Posterior vena cava (tissue), 2 donors: ENCODE data around the gene RAB20. TPM values are rescaled to one million over a fixed set of nuclear protein-coding genes. Genes with fewer than 3 reads are reported as not detected.

Source experiments
- DNase-seq: peaks from one replicate; pipeline ENCODE4 v3.0.0-alpha.2; 2020; ENCODE audit warnings: low spot score
- intact Hi-C, 2 donors: fragments of 100-400 bp; cut with DNase I; formaldehyde crosslinking; loops; one replicate each; pipeline versions ENCODE4 v1.14.1 to v1.14.2; 2022 to 2023
- total RNA-seq, 2 donors: library from RNA; stranded (reverse); fragmentation: NEBNext Ultra II Directional; extraction: Animal tissue kit (Norgen Biotek cat#: 25700); gene quantifications; one replicate each; pipeline ENCODE4 v1.2.1, GENCODE V29; 2021
- donor health status: DM: yes; HTN: yes; CAD: no.
- donor health status: DM: yes; HTN: yes; CAD: no.

The RAB20 gene
- total RNA-seq, 2 donors from 2014 or later: 8.5 to 11.9 TPM

GRCh38 chr13:110559429-110559943 is 2.0 kb downstream of the RAB20 start:
- intact Hi-C loops: no loop called here
- peak; percentile 82 for DNase-seq

- DNase-seq: peak; percentile 74
- intact Hi-C loops: no loop called here
Measured at GRCh38 chr13:110557610-110558305, 3.8 kb downstream of the RAB20 start.

GRCh38 chr13:110557082-110557481 is 4.4 kb downstream of the RAB20 start:
- DNase-seq: no peak
- intact Hi-C loops: no loop called here

DNA sequence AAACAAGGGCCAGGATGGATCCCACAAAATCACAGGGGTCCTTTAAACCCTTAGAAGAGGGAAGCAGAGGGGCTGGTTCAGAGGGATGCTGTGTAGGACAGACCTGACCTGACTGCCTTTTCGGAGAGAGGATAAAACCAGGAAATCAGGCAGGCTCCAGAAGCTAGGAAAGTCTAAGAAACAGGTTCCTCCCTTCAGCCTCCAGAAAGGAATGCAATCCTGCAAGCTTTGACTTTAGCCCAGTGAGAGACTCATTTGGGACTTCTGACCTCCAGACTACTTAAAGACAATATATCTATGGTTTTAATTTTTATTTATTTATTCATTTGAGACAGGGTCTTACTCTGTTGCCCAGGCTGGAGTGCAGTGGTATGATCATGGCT is 5.3 kb downstream of the RAB20 start:
- DNase-seq: no peak
- intact Hi-C loops: no loop called here

DNA sequence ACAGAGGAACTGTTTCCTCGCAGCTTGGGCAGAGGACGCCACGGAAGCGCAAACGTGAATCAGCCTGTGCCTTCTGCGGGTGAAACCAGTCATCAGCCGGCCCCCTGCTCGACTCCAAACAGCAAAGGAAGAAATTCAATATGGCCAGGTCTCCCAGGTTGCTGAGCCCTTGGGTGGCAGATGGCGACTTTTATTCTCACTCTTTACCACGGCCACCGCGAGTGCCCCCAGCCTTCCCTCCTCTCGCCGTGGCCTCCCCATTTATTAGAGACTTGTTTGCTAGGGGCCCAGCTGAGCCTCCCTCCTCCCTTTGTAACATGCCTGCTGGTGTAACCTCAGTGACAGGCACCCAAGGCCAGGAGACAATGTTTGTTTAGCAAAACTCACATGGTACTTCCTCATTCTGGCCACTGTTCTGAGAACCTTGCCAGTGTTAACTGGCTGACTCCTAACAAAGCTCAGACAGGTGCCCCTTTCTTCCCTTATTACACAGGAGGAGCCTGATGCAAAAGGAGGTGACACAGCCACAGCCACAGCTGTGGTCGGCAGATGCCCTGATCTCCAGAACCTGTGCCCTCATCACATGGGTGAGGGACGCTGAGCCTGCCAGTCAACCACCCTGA is 5.8 kb downstream of the RAB20 start:
- no peak for DNase-seq
- intact Hi-C loops: no loop called here

DNA sequence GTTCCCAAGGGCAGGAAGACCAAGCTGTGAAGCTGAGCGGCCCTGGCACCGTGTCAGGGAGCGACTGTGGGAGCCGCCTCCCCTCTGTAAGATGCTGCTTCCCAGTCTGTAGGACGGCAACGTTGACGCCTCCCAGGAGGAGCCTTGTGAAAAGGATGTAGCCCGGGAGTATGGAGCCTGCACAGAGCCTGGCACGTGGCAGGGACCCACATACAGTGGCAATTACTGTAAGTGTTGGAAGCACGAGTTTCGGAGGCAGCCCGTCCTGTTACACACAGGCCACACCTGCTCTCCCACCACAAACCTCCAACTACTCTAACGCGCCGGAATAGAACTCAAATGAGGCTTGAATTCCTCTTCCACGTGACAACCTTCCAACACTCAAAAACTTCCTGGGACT is 6.6 kb downstream of the RAB20 start:
- no peak for DNase-seq

GRCh38 chr13:110554227-110554836 is 7.2 kb downstream of the RAB20 start:
- DNase-seq: no peak
- intact Hi-C loops: no loop called here

More for the DNA sequence above, 6.6 kb downstream of the RAB20 start:
- intact Hi-C loops: no loop called here

GRCh38 chr13:110553417-110553816 is 8.1 kb downstream of the RAB20 start:
- DNase-seq: no peak
- intact Hi-C loops: no loop called here

- no peak for DNase-seq
- intact Hi-C loops: no loop called here
Measured at GRCh38 chr13:110552767-110553166, 8.8 kb downstream of the RAB20 start.

GRCh38 chr13:110551284-110551683 is 10.2 kb downstream of the RAB20 start:
- intact Hi-C loops: no loop called here
- peak; percentile 31 for DNase-seq

GRCh38 chr13:110549795-110550160 is 11.7 kb downstream of the RAB20 start:
- DNase-seq: peak; percentile 73
- intact Hi-C loops: no loop called here

- DNase-seq: no peak
- intact Hi-C loops: no loop called here
Measured at GRCh38 chr13:110548891-110549794, 12.4 kb downstream of the RAB20 start.

- intact Hi-C loops: no loop called here
- DNase-seq: peak; percentile 92
Measured at GRCh38 chr13:110546926-110547325, 14.6 kb downstream of the RAB20 start.

- intact Hi-C loops: no loop called here
- DNase-seq: peak; percentile 31
Measured at GRCh38 chr13:110546378-110546777, 15.1 kb downstream of the RAB20 start.

- intact Hi-C loops: no loop called here
- no peak for DNase-seq
Measured at GRCh38 chr13:110542169-110542796, 19.2 kb downstream of the RAB20 start.

GRCh38 chr13:110541526-110541920 is 20.0 kb downstream of the RAB20 start:
- intact Hi-C loops: no loop called here
- DNase-seq: peak; percentile 78

- intact Hi-C loops: no loop called here
- DNase-seq: peak; percentile 48
Measured at GRCh38 chr13:110540871-110541525, 20.5 kb downstream of the RAB20 start.

DNA sequence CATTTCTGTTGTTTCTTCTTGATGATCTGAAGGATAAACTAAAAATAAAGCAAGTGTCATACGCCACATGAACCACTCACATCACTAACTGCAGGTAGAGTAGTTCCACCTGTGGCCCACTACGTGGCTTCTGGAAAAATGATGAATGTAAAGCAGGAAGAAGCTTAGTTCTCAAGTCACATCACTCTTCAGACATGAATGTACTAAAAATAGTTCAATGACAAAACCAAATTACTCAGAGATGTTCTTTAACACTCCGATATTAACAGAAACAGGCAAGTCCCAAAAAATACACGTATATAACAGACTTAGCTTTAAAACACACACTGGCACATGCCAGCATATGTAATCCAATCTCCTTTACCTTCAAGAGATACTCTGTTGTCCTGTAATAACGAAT is 21.6 kb downstream of the RAB20 start:
- no peak for DNase-seq
- intact Hi-C loops: no loop called here

- no peak for DNase-seq
- intact Hi-C loops: no loop called here
Measured at GRCh38 chr13:110538632-110539031, 22.9 kb downstream of the RAB20 start.
